Measurements from ENCODE around the gene ANKS1B. TPM values are rescaled to one million over a fixed set of nuclear protein-coding genes. Genes with fewer than 3 reads are reported as not detected.

ANKS1B gene
- total RNA-seq (2013; cell fraction: nucleolus; rRNA removed): 0.20 TPM in 1 of 2 replicates, not detected in the other
- total RNA-seq (2014; rRNA removed): not detected in 2 replicates
- total RNA-seq (2014; rRNA removed; fragmentation: Illumina TruSeq; extraction: Trizol): not detected in 2 replicates
- not detected in 2 replicates for total RNA-seq (2021)
- 0.84 TPM for polyA plus RNA-seq (2011; ENCODE audit: low read depth)
- 0.03 TPM in 1 of 2 replicates, not detected in the other for polyA plus RNA-seq (2011; rRNA removed)
- polyA plus RNA-seq (2011; cell fraction: cytosol; rRNA removed): not detected in 2 replicates
- 0.04 and 0.06 TPM in 2 replicates for polyA plus RNA-seq (2011; cell fraction: nucleus; rRNA removed)
- not detected in 2 replicates for polyA plus RNA-seq (2012)
- not detected in 2 replicates for polyA plus RNA-seq (2014; fragmentation: Illumina TruSeq; extraction: Trizol)
- polyA plus RNA-seq (2014; fragmentation: Nextera tagmentation; extraction: Ambion mirVana): 1 to 10 TPM in 1 of 2 experiments, under 1 TPM in 1; 0.82 to 1.3 TPM
- polyA plus RNA-seq (2014; rRNA removed): not detected in 2 replicates
- under 1 TPM in 1 of 2 experiments, not detected in 1; 0.16 TPM for polyA plus RNA-seq (2016; fragmentation: Nextera tagmentation; extraction: Ambion mirVana)
- 0.77 TPM in 1 of 2 replicates, not detected in the other for polyA minus RNA-seq (2011; rRNA and poly(A)+ RNA removed)
- polyA minus RNA-seq (2011; cell fraction: cytosol; rRNA and poly(A)+ RNA removed): not detected in 2 replicates
- 0.29 TPM in 1 of 2 replicates, not detected in the other for polyA minus RNA-seq (2011; cell fraction: nucleus; rRNA and poly(A)+ RNA removed)
- percentile 12 among the genes with signal in this experiment for Bru-seq, nascent RNA
- percentile 22 among the genes with signal in this experiment for BruChase-seq, experiment 1, labeled RNA remaining after a 6-hour chase
- percentile 22 among the genes with signal in this experiment for BruChase-seq, experiment 2, labeled RNA remaining after a 2-hour chase
- long read RNA-seq, experiment 1: 0 reads
- long read RNA-seq, experiment 2, partial matches to known transcripts: 0 of 5 reads
- long read RNA-seq, experiment 2, other reads (novel, unspliced or antisense): 5 of 5 reads

DNA sequence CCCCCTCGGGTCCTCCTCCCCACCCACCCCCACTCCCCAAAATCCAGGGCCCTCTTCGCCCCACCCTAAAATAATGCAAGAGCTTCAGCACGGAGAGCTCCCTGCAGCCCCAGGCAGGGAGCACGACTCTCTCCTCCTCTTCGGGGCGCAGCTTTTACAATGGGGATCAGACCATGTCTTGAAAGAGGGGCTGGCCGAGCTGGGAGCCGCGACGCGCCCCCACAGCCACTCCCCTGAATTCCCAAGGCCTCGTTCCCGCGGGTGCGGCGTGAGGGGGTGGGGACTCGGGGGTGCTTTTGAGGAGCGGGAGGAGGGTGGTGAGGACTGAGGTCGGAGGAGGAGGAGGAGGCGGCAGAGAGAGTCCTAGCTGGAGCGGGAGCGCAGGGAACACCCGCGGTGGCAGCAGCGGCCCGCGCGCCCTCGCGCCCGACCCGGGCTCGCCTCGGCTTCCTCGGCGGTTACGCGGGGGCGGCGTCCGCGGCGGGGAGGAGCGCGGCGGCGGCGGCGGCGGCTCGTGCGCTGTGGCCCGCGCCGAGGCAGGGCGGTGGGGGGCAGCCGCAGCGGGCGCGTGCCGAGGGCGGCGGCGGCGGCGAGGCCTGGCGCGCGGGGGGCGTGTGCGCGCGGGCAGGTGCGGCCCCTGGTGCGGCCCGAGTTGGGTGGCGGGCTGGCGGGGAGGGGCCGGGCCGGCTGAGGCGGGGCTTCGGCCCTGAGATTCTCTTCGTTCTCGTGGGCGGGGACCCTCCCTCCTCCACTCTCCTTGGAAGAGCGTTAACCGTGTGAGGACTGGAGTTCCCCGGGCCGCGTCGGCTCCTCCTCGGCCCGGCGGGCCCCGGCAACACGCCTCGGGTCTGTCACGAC lies at the start of gene ANKS1B:
TSS of gene ANKS1B (minus strand) at position 666 of the 858 bp plus-strand sequence. CDS start 699 bp downstream, outside the sequence.
- Histone ChIP-seq H3K9me3 (replicated peaks; ENCODE audit: control insufficient read depth, insufficient read depth, low read length) (no peaks in the 10 kb centered on the region), H3K79me2 (ENCODE audit: control insufficient read depth, insufficient read depth, low read length) (no peaks in the 10 kb centered on the region), H3K4me3 (peak within 1 kb of the TSS; percentile 53; the same call in 1 of the 2 replicates), H3K9ac (ENCODE audit: control insufficient read depth, insufficient read depth, low read length) (no peak within 1 kb of the TSS; the same call in 1 of the 2 replicates), H3K4me2 (ENCODE audit: control insufficient read depth, insufficient read depth) (peak within 1 kb of the TSS; percentile 92), H2AFZ (ENCODE audit: control insufficient read depth, low read depth, low read length) (peak within 1 kb of the TSS; percentile 35), H3K27me3 (replicated peaks in 1 of 2; ENCODE audit: control insufficient read depth in 2 of 2, insufficient read depth in 2 of 2, low read length in 1 of 2) (peaks cover 0 to 8% of the 10 kb centered on the region in 2 experiments; a peak in 2 of 4 replicates), H3K36me3 (ENCODE audit: control insufficient read depth in 2 of 2, insufficient read depth in 2 of 2, low read length in 1 of 2) (no peaks in the 10 kb centered on the region), H3K27ac (ENCODE audit: control insufficient read depth, insufficient read depth) (no peak within 1 kb of the TSS), H3K4me1 (ENCODE audit: control insufficient read depth, insufficient read depth, low read length) (peaks cover 2% of the 10 kb centered on the region; the same call in 1 of the 2 replicates), H4K20me1 (ENCODE audit: control insufficient read depth, insufficient read depth) (no peaks in the 10 kb centered on the region)
- ChIA-PET RAD21 (ENCODE audit: unreplicated experiment) (interaction anchor here (0.5 kb wide), 1 partner anchor 72 kb away, joined by 3 read pairs; no protein-coding TSS in a partner anchor), POLR2A (no interaction called here), CTCF (no interaction called here), SMC1A (ENCODE audit: uncharacterized antibody, unreplicated experiment) (no interaction called here)
- intact Hi-C loops (cut with micrococcal nuclease; ENCODE audit: unreplicated experiment): no loop called here
- peak; percentile 70 for ATAC-seq
- FAIRE-seq: no peak
- no TSS peak for BruUV-seq (replicated peaks)
- in situ Hi-C loops (cut with MboI): no loop called here
- TF ChIP-seq EGR1 (IDR thresholded peaks at IDR 0.05; ENCODE audit: borderline replicate concordance in 1 of 2, low read depth in 2 of 2, low read length in 2 of 2): 0 out of 3 replicates have a peak, but pooled peaks of 1 of the 2 experiments have one; percentile 56
- peak in 1 of 2 experiments; percentile 49; a peak in 2 of 4 replicates for TF ChIP-seq BHLHE40 (IDR thresholded peaks at IDR 0.05; ENCODE audit: borderline replicate concordance in 1 of 2, low read depth in 2 of 2, low read length in 1 of 2)
- no peak for TF ChIP-seq EZH2 (IDR thresholded peaks at IDR 0.05; ENCODE audit: borderline replicate concordance, control insufficient read depth, low read depth, low read length)
- 11% methylated on average over 40 of the region's 98 CpGs for WGBS (ENCODE audit: insufficient coverage, insufficient replicate concordance, low lambda C conversion rate, missing lambda C conversion rate)
- no peak for DNase-seq (ENCODE audit: low read depth, low spot score)
